ENCODE measurements around the gene GADD45G. TPM values are rescaled to one million over a fixed set of nuclear protein-coding genes. Genes with fewer than 3 reads are reported as not detected.
A peak's percentile ranks its signal among the peaks of the same experiment; 100 is the strongest.

Gene GADD45G
- total and polyA plus RNA-seq, 9 donors: 9.8 to 19.2 (median 12.1) TPM

DNA sequence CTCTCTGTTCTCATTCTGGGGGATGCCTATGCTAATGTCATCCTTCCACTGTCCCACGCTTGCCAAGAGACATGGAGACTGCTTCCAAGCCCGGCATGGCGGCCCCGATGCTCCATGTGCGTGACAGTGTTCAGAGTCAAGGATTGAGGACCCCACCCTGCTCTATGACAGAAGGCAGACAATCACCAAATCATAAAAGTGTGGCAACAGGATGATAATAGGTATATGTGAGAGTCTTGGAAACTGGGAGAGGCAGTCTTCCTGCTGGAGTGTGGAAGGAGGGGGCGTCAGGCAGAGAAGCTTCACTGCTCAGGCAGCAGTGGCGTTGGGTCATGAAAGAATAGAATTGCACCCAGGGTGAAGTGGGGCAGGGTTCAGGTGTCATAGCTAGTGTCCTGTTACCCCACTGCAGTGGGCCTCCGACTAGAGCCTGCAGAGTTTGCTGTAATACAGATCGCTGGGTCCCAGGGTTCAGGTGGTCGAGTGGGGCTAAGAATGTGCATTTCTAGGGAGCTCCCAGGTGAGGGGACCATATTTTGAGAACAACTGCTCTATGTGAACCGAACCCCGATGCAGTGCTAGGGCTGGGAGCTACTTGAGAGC is 12.5 kb upstream of the GADD45G start:
- Histone ChIP-seq H3K27ac (ENCODE audit: low read length) (no peak overlapping the region), H3K4me3 (ENCODE audit: low read length) (no peak overlapping the region), H3K36me3 (ENCODE audit: control insufficient read depth, insufficient read depth, low read length) (no peaks in the 10 kb centered on the region), H3K4me1 (ENCODE audit: control insufficient read depth, insufficient read depth, low read length) (peaks cover 21% of the 10 kb centered on the region), H3K9me3 (replicated peaks; ENCODE audit: control insufficient read depth, low read depth, low read length) (no peaks in the 10 kb centered on the region), H3K27me3 (ENCODE audit: control insufficient read depth, insufficient read depth, low read length) (peaks cover 27% of the 10 kb centered on the region)
- 86% methylated on average over 7 of the region's 12 CpGs for WGBS (ENCODE audit: insufficient coverage)
- DNase-seq: no peak

DNA sequence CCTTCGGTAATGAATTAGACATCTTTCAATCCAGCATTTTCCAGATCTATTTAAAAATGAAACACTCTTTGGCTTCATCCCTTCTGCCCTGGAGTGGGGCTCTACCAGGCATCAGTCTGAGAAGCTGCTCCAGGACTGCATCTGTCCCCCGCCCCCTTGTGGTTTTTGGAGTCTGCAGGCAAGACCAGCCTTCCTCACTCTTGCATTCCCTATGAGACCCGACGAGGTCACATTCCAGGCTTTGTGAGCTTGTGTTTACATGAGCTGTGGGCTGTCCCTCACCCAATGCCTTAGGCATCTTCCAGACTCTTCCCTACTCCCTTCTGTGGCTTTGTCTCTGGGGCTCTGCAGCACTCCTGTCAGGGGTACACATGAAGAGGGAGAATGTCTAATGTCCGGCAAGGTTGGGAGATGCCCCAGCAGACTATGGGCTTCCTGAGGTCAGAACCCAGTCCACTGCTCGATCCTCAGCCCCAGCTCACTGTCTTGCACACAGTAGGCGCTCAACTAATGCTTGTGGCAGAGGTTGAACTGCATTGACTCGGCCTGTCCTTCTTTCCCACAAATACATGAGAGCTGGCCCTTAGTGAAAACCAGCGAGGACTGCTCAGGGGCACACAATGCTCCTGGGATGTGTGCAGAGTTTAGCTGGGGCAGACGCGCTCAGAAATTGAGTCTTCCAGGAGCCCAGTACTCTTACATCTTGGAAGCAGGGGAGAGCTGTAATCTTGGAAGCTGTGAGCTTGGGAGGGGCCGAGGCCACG is 11.7 kb upstream of the GADD45G start:
- H3K27ac ChIP-seq (ENCODE audit: low read length): no peak overlapping the region
- H3K36me3 ChIP-seq (ENCODE audit: control insufficient read depth, insufficient read depth, low read length): no peaks in the 10 kb centered on the region
- H3K9me3 ChIP-seq (replicated peaks; ENCODE audit: control insufficient read depth, low read depth, low read length): no peaks in the 10 kb centered on the region
- no peak overlapping the region for H3K4me3 ChIP-seq (ENCODE audit: low read length)
- DNase-seq: no peak
- H3K27me3 ChIP-seq (ENCODE audit: control insufficient read depth, insufficient read depth, low read length): peaks cover 27% of the 10 kb centered on the region
- H3K4me1 ChIP-seq (ENCODE audit: control insufficient read depth, insufficient read depth, low read length): peaks cover 21% of the 10 kb centered on the region
- 62% methylated on average over 8 of the region's 13 CpGs for WGBS (ENCODE audit: insufficient coverage)

DNA sequence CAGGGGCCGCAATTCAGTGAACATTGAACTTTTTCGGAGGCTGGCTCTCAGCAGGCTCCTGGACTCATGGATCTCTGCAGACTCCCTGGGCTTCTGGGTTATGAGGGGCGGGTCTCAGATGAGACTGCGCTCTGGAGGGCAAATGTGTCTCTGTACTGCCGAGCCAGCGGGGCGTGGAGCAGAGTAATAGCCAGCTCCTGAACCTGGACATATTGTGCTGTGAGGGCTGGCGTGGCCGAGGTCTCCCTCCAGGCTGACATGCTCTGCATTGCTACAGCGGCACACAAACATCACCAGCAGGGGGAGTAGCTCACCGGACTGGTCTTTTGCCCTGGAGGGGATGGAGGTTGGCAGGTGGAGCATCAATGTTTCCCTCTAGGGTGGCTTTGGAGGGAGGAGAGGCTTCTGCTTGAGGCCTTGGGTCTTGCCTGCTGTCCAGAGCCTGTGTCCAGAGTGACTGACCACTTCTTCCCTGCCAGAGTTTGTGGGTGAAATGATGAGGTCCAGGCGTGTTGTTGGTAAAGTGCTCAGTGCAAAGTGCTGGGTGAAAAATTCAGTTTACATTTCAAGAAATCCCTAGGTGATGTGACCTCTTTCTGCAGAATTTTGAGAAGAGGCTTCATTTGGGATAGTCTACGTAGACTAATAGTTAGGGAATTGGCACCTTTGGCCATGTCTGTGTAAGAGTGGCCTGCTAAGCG is 10.9 kb upstream of the GADD45G start:
- peaks cover 25% of the 10 kb centered on the region for H3K27me3 ChIP-seq (ENCODE audit: control insufficient read depth, insufficient read depth, low read length)
- H3K4me1 ChIP-seq (ENCODE audit: control insufficient read depth, insufficient read depth, low read length): peaks cover 21% of the 10 kb centered on the region
- no peaks in the 10 kb centered on the region for H3K36me3 ChIP-seq (ENCODE audit: control insufficient read depth, insufficient read depth, low read length)
- peak; percentile 56 for DNase-seq
- 42% methylated on average over 10 of the region's 14 CpGs for WGBS (ENCODE audit: insufficient coverage)
- no peak overlapping the region for H3K27ac ChIP-seq (ENCODE audit: low read length)
- H3K9me3 ChIP-seq (replicated peaks; ENCODE audit: control insufficient read depth, low read depth, low read length): no peaks in the 10 kb centered on the region
- no peak overlapping the region for H3K4me3 ChIP-seq (ENCODE audit: low read length)

DNA sequence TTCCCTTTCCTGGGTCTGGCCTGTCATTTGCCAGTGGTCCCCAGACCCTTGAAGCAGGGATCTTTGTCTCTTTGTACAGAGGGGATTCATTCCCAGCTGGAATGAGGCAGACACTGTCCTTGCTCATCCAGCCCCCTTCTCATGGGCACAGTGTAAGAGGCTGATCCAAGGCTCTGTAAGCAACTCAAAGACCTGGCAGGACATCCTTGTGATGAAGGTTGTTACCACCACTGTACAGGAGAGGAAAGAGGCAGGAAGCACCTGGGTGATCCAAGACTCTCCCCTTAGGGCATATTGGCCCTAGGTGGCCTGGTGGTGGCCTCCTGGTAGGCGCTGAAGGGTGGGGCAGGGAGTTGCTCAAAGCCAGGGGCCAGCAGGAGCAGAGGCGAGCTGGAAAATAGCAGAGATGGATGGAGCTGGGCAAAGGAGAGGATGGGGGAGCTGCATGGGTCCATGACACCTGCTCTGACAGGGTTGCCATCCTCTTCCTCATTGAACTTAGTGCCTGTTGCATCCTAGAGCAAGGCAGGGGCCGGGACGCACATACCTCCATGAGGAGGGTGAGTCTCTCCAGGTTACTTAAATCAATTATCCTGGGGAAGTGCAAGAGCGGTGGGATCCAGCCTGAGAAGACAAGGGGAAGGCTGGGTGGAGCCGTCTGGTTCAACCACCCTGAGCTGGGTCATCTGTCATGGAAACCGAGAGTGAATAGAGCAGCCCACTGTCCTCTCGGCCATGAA is 9.8 kb upstream of the GADD45G start:
- Histone ChIP-seq H3K9me3 (replicated peaks; ENCODE audit: control insufficient read depth, low read depth, low read length) (no peaks in the 10 kb centered on the region), H3K36me3 (ENCODE audit: control insufficient read depth, insufficient read depth, low read length) (no peaks in the 10 kb centered on the region), H3K4me3 (ENCODE audit: low read length) (no peak overlapping the region), H3K4me1 (ENCODE audit: control insufficient read depth, insufficient read depth, low read length) (peaks cover 21% of the 10 kb centered on the region), H3K27ac (ENCODE audit: low read length) (no peak overlapping the region), H3K27me3 (ENCODE audit: control insufficient read depth, insufficient read depth, low read length) (peaks cover 28% of the 10 kb centered on the region)
- WGBS (ENCODE audit: insufficient coverage): 90% methylated on average over 2 of the region's 8 CpGs
- no peak for DNase-seq

DNA sequence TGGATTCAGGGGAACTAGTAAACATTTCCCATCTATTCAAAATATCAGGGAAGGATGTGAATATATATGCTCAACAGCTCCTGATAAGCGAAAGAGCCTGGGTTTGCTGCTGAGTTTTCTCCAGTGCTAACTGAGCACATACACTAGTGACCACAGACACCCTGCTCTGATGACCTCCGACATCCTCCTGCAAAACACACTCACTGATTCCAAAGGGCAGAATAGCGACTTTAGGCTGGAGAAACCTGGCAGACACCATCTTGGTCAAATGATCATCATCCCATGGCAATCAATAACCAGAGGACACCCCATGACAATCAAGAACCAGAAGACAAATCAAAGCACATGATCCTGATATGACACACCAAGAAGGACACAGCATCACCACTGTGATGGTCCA is 9.2 kb upstream of the GADD45G start:
- no peaks in the 10 kb centered on the region for H3K9me3 ChIP-seq (replicated peaks; ENCODE audit: control insufficient read depth, low read depth, low read length)
- H3K27ac ChIP-seq (ENCODE audit: low read length): no peak overlapping the region
- no peak overlapping the region for H3K4me3 ChIP-seq (ENCODE audit: low read length)
- H3K4me1 ChIP-seq (ENCODE audit: control insufficient read depth, insufficient read depth, low read length): peaks cover 21% of the 10 kb centered on the region
- H3K27me3 ChIP-seq (ENCODE audit: control insufficient read depth, insufficient read depth, low read length): peaks cover 29% of the 10 kb centered on the region
- H3K36me3 ChIP-seq (ENCODE audit: control insufficient read depth, insufficient read depth, low read length): no peaks in the 10 kb centered on the region
- 90% methylated on average over 3 of the region's 3 CpGs for WGBS (ENCODE audit: insufficient coverage)
- no peak for DNase-seq

DNA sequence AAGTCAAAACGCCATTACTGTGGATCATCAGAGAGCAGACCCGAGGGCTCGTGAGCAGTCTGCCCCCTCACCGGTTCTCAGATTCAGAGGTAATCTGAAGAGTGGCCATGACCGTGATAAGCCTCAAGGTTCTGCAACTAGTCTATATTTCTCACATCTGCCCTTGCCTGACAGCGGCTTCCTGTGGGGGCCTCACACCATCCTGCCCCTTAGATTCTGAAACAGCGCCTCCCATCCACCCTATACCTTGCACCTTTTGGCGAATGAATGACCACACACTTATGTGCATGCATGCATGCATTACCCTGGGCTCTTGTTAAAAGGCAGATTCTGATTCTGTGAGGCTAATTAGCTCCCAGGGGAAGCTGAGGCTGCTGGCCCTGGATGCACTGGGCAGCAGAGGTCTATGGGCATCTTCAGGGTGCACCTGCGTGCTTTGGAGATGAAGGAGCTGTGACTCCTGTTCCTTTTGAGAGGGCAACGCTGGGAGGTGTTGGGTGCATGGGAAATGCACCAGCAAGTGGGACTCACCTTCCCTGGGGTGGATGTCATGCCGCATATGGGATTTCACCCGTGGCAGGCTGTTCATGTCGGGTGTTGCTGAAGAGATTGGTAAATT is 7.8 kb upstream of the GADD45G start:
- Histone ChIP-seq H3K9me3 (replicated peaks; ENCODE audit: control insufficient read depth, low read depth, low read length) (no peaks in the 10 kb centered on the region), H3K27me3 (ENCODE audit: control insufficient read depth, insufficient read depth, low read length) (peaks cover 33% of the 10 kb centered on the region), H3K27ac (ENCODE audit: low read length) (no peak overlapping the region), H3K36me3 (ENCODE audit: control insufficient read depth, insufficient read depth, low read length) (no peaks in the 10 kb centered on the region), H3K4me3 (ENCODE audit: low read length) (no peak overlapping the region), H3K4me1 (ENCODE audit: control insufficient read depth, insufficient read depth, low read length) (peaks cover 11% of the 10 kb centered on the region)
- no peak for DNase-seq
- WGBS (ENCODE audit: insufficient coverage): 65% methylated on average over 9 of the region's 13 CpGs

DNA sequence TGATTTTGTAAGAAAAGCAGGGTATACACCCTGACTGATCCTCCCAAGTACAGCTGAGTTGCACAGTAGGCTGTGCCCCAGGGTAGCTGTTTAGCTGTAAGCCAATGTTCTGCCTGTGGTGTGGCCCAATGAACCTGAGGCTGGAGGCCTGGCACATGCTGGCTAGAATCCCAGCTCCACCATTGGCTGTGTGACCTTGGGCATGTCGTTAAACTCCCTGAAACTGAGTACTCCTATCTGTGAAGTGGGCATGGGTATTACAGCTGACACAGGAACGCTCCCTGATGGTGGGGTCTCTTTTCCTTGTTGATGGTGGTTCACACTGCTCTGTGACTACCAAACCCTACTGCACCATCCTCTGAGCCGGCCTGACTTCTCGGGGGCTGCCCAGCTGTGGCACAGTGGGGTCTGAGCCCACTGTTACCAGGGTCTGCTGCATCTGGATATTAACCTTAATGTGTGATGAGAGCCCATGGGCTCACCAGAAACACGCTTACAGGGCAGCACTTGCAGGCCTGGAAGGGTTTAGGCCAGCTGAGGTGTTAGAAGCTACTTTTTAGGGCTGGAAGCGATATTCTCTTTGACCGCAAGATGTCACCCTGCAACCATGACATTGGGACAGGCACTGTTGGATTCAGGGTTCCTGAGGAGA is 7.0 kb upstream of the GADD45G start:
- no peaks in the 10 kb centered on the region for H3K9me3 ChIP-seq (replicated peaks; ENCODE audit: control insufficient read depth, low read depth, low read length)
- H3K27ac ChIP-seq (ENCODE audit: low read length): no peak overlapping the region
- H3K36me3 ChIP-seq (ENCODE audit: control insufficient read depth, insufficient read depth, low read length): no peaks in the 10 kb centered on the region
- peak; percentile 84 for DNase-seq
- H3K27me3 ChIP-seq (ENCODE audit: control insufficient read depth, insufficient read depth, low read length): peaks cover 33% of the 10 kb centered on the region
- no peak overlapping the region for H3K4me3 ChIP-seq (ENCODE audit: low read length)
- peaks cover 10% of the 10 kb centered on the region for H3K4me1 ChIP-seq (ENCODE audit: control insufficient read depth, insufficient read depth, low read length)
- 24% methylated on average over 3 of the region's 7 CpGs for WGBS (ENCODE audit: insufficient coverage)

DNA sequence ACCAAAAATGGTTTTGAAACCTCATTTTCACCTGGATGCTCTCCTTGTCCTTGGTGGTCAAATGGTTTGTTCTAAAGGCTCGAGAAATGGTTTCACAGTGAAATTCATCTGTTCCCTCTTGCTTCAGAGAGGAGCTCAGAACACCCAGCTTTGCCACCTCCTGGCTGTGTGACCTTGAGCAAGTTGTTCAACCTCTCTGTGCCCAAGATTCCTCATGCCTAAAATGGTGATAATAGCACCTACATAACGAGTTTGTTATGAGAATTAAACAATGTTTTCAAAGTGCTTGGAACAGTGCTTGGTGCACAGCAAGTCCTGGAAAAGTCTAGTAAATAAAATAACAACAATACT is 6.5 kb upstream of the GADD45G start:
- 0% methylated on average over 1 of the region's 2 CpGs for WGBS (ENCODE audit: insufficient coverage)
- Histone ChIP-seq H3K4me3 (ENCODE audit: low read length) (no peak overlapping the region), H3K4me1 (ENCODE audit: control insufficient read depth, insufficient read depth, low read length) (peaks cover 10% of the 10 kb centered on the region)

DNA sequence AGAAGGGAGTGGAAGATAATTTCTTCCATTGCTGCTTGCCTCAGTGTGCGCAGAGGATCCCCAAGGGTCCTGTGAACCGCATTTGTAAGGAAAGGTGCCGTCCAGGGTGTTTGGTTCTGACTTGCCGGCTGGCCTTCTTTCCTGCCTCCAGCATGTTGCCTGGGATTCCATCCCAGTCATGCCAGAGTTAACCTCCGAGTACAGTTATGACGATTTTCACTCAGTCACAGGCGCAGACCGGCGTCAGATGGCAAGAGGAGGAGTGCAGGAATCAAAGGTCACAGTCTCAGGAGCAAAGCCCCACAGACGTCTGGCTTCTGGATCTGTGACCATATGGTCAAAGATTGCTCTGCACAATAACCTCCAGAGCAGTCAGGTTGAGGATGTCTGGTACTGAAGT is 5.9 kb upstream of the GADD45G start:
- DNase-seq: no peak
- peaks cover 12% of the 10 kb centered on the region for H3K4me1 ChIP-seq (ENCODE audit: control insufficient read depth, insufficient read depth, low read length)
- peaks cover 34% of the 10 kb centered on the region for H3K27me3 ChIP-seq (ENCODE audit: control insufficient read depth, insufficient read depth, low read length)
- no peak overlapping the region for H3K27ac ChIP-seq (ENCODE audit: low read length)
- WGBS (ENCODE audit: insufficient coverage): 30% methylated on average over 9 of the region's 10 CpGs
- H3K4me3 ChIP-seq (ENCODE audit: low read length): no peak overlapping the region
- no peaks in the 10 kb centered on the region for H3K36me3 ChIP-seq (ENCODE audit: control insufficient read depth, insufficient read depth, low read length)
- no peaks in the 10 kb centered on the region for H3K9me3 ChIP-seq (replicated peaks; ENCODE audit: control insufficient read depth, low read depth, low read length)

More for the DNA sequence above, 6.5 kb upstream of the GADD45G start:
- H3K27me3 ChIP-seq (ENCODE audit: control insufficient read depth, insufficient read depth, low read length): peaks cover 31% of the 10 kb centered on the region
- DNase-seq: no peak
- H3K27ac ChIP-seq (ENCODE audit: low read length): no peak overlapping the region
- H3K9me3 ChIP-seq (replicated peaks; ENCODE audit: control insufficient read depth, low read depth, low read length): no peaks in the 10 kb centered on the region
- H3K36me3 ChIP-seq (ENCODE audit: control insufficient read depth, insufficient read depth, low read length): no peaks in the 10 kb centered on the region
